GM18526 (cell line): ENCODE data around the gene SLC16A7.

Experiments used
- POLR2A ChIP-seq: IDR thresholded peaks from 3 replicates; pipeline ENCODE4 v1.6.1; 2011; ENCODE audit not compliant: insufficient read length; ENCODE audit errors: extremely low read depth

Gene SLC16A7

GRCh38 chr12:59615392-59616165, 19.8 kb downstream of the SLC16A7 start:
- no peak for TF ChIP-seq POLR2A

GRCh38 chr12:59619461-59620240, 23.8 kb downstream of the SLC16A7 start:
- TF ChIP-seq POLR2A: no peak

GRCh38 chr12:59620326-59620725, 24.5 kb downstream of the SLC16A7 start:
- no peak for TF ChIP-seq POLR2A

DNA sequence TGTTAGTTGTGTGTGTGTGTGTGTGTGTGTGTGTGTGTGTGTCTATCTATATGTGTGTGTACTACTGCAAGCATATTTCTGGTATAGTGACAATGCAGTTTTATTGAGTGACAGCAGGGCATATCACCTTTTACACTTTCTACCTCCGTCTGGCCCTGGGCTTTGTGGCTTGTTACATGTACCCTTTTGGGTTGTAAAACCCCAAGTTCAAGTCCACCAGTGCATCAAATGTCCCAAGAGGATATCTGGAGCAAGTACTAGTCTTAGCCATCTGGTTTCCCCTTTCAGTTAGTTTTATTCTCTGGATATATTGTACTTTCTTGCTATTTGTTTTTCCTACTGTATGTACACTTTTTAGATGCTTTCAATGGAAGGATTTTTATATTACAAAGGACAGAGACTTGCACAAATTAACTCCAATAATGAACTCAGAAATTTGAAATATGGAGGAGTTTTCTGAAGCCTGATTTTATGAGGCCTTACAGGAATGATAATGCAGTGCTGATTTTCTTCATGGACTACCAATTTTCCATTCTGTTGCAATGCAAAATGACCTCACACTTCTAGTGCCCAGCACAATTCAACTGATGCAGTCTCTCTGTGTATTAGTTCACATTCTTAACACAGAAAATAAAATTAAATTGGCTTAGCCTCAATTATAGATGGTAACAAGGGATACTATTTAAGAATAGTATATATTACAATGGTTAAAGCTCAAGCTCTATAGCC, 29.1 kb downstream of the SLC16A7 start:
- no peak for TF ChIP-seq POLR2A

- TF ChIP-seq POLR2A: no peak
Observed at GRCh38 chr12:59626382-59626781, 30.6 kb downstream of the SLC16A7 start.

- TF ChIP-seq POLR2A: no peak
Observed at GRCh38 chr12:59627582-59627981, 31.8 kb downstream of the SLC16A7 start.

- no peak for TF ChIP-seq POLR2A
Observed at GRCh38 chr12:59629890-59630289, 34.1 kb downstream of the SLC16A7 start.

DNA sequence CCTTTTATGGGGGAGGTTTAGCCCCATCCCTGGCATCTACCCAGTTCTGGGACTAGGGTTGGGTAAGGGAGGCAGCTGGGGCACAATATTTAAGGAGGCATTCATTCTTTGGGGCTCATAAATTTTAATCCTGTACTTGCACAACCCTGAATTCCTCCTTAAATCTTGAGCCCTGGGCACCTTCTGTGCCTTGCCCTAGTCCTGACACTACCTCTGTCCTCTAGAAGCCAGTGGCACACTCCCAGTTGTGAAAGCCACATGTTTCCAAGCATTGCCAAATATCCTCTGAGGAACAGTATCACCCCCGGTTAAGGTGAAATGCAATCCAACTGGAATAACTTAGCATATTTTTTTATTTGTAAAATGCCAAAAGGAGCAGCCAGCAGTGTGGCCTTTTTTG, 36.6 kb downstream of the SLC16A7 start:
- TF ChIP-seq POLR2A: no peak

DNA sequence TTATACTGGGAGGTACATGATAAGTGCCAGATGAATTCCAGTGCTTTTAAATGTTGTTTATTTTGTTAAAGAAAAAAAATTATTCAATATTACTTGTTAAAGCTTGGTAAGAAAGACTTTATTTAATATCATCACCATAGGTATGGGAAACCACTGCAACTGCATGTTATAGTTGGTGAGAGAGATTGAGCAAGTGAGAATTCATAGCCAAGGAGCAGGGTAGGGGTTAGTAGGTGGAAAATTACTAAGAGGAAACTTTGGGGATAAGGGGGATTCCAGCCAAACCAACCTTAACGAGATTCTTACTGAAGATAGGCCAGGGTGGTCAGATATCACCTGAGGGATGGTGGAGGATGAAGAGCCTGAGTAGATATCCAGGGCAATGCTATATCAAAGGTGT, 38.4 kb downstream of the SLC16A7 start:
- no peak for TF ChIP-seq POLR2A

DNA sequence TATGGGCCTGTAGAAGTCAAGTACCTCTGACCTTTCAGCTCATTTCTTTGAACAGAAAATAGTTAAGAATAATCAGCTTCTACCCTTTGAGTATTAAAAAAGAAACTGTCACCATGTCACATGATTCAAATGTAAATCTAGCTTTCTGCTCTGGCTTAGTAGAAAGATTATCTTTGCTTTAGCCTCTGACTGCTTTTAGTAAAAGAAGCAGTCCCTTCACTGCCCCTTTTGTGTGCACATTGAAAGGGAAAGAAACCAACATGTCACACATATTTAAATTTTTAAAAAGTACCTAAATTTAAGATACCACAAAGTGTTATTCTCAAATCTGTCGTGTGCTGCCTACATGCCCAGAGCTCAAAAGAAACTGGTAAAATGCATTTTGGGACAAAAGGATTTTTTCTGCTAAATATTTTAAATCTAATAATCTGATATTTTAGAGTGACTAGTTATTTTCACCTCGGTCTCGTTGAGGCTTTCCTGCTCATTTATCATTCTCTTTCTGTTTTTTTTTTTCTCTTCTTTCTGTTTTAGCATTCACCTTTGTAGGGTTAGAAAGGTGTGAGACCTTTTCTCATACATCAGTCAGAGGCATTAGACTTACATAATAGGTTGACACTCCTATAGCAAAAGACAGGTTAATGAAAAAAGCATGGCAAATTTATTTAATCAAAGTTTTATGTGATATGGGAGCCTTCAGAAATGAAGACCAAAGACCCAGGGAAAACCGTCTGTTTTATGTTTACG, 41.3 kb downstream of the SLC16A7 start:
- no peak for TF ChIP-seq POLR2A

GRCh38 chr12:59637692-59638070, 41.9 kb downstream of the SLC16A7 start:
- no peak for TF ChIP-seq POLR2A

DNA sequence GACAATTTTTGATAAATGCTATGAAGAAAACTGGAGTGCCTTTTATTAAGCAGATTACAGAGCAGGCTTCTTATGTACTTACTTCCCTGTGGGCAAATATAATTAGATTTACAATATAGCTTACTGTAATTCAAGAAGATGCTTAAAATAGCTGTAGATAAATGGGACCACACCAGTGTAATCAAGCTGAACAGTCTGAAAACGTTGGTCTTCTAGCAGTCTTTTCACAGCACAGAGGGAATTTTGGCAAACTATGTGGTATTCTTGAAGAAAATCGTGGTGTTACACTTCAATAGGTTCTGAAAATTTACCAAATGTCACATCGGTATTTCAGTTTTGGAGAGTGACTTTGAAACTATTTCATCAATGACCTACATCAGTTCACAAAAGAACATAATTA, 47.7 kb downstream of the SLC16A7 start:
- no peak for TF ChIP-seq POLR2A

- no peak for TF ChIP-seq POLR2A
Observed at GRCh38 chr12:59645242-59645641, 49.4 kb downstream of the SLC16A7 start.

DNA sequence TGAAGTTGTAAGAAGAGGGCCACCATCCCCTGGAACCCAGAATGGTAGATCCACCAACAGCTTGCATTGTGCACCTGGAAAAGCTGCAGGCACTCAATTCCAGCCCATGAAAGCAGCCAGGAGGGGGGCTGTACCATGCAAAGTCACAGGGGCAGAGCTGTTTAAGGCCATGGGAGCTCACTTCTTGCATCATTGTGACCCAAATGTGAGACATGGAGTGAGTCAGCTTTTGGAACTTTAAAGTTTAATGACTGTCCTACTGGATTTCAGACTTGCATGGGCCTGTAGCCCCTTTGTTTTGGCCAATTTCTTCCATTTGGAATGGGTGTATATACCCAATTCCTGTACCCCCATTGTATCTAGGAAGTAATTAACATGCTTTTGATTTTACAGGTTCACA, 50.8 kb downstream of the SLC16A7 start:
- no peak for TF ChIP-seq POLR2A

- TF ChIP-seq POLR2A: no peak
Observed at GRCh38 chr12:59649203-59649602, 53.4 kb downstream of the SLC16A7 start.
